Heart right ventricle (tissue), 16 donors: ENCODE results near the gene RCAN1. TPM values are rescaled to one million over a fixed set of nuclear protein-coding genes. Genes with fewer than 3 reads are reported as not detected.

Source experiments
- ATAC-seq, 8 donors: fragments of 200-7000 bp; cut with Tn5 transposase; one replicate each; pipeline ENCODE4 v1.9.1; 2020; ENCODE audit warnings: mild to moderate bottlenecking in 8 of 8, moderate library complexity in 8 of 8, moderate number of reproducible peaks in 1 of 8
- DNase-seq, 2 donors: peaks; one replicate each; pipeline ENCODE4 v3.0.0-alpha.2; 2020
- H3K27ac ChIP-seq, 10 donors: fragments of 200-600 bp; sonication (generic) in 2 of 10; one replicate each; pipeline versions ENCODE4 v1.5.0 to v1.8.0; 2020 to 2022; ENCODE audit warnings: mild to moderate bottlenecking in 3 of 10
- H3K27me3 ChIP-seq, 7 donors: fragments of 200-600 bp; one replicate each; pipeline ENCODE4 v1.8.0; 2021 to 2022; ENCODE audit warnings: mild to moderate bottlenecking in 2 of 7
- H3K36me3 ChIP-seq, 9 donors: fragments of 200-600 bp; sonication (generic) in 1 of 9; one replicate each; pipeline versions ENCODE4 v1.5.0 to v1.8.0; 2020 to 2022; ENCODE audit warnings: mild to moderate bottlenecking in 2 of 9
- H3K4me1 ChIP-seq, 9 donors: fragments of 200-600 bp; sonication (generic) in 1 of 9; one replicate each; pipeline versions ENCODE4 v1.5.0 to v1.8.0; 2020 to 2022; ENCODE audit warnings: mild to moderate bottlenecking in 4 of 9
- H3K4me3 ChIP-seq, 10 donors: fragments of 200-600 bp; sonication (generic) in 2 of 10; one replicate each; pipeline versions ENCODE4 v1.5.0 to v1.8.0; 2020 to 2022; ENCODE audit warnings: mild to moderate bottlenecking in 7 of 10, moderate library complexity in 2 of 10
- H3K9me3 ChIP-seq, 11 donors: fragments of 200-600 bp in 10 of 11; sonication (generic) in 2 of 11; one replicate each; pipeline versions ENCODE4 v1.5.0 to v1.8.0; 2013 to 2022; ENCODE audit warnings: mild to moderate bottlenecking in 2 of 11, control low read depth in 1 of 11, moderate library complexity in 1 of 11
- CTCF ChIP-seq, 9 donors: fragments of 200-600 bp; sonication (generic) in 2 of 9; IDR thresholded peaks; one replicate each; pipeline versions ENCODE4 v1.5.0 to v1.8.0; 2021 to 2022; ENCODE audit warnings: antibody characterized with exemption in 9 of 9, mild to moderate bottlenecking in 5 of 9, moderate library complexity in 1 of 9
- WGBS, 2 donors: extraction: QIAGEN DNeasy Blood & Tissue Kit; methylation state at CpG; one replicate each; pipeline ENCODE4 v1.1.7; 2013; ENCODE audit warnings: inconsistent platforms in 1 of 2; 5-methylcytosine and 5-hydroxymethylcytosine counted together
- intact Hi-C, 10 donors: fragments of 100-400 bp; cut with DNase I; formaldehyde crosslinking; loops; one replicate each; pipeline versions ENCODE4 v1.11.1 to v1.14.2; 2022
- polyA plus RNA-seq, 2 donors: library from polyadenylated mRNA; stranded (reverse); fragments of 200-250 nt; gene quantifications; one replicate each; pipeline ENCODE4 v1.2.3, GENCODE V29; 2013
- total RNA-seq, 10 donors: library from RNA; stranded (reverse); fragmentation: NEBNext Ultra II Directional in 3 of 10; extraction: Animal tissue kit (Norgen Biotek cat#: 25700) in 3 of 10; gene quantifications; one replicate each; pipeline versions ENCODE4 v1.2.1 to v1.2.4, GENCODE V29; 2021 to 2023
- donor health status: Arrhythmogenic right ventricular cardiomyopathy.
- donor health status: ischemic (EF 13 %, LVEDD 7.1; RV severe dilation, severe dysfunction).
- donor health status: healthy with polysubstance abuse.
- donor health status: DM: no; HTN: yes; CAD: no.
- donor health status: DM: no; HTN: no; CAD: no.
- donor health status: ischemic (EF 25% LVEDD 6.9; RV normal size, moderate dysfunction).
- donor health status: ischemic (EF 25% LVEDD 5.7; RV mildly dilated, moderate dysfunction).
- donor health status: healthy.
- donor health status: DM: yes; HTN: yes; CAD: no.
- donor health status: Ischemic cardiomyopathy.
- donor health status: ischemic (EF 35%, LVEDD 5.7; RV mildly dilated, moderate dysfunction).
- donor health status: nonischemic (EF 11% LVEDD 7.7; RV severe dilation, severe dysfunction).
- donor health status: DM: yes; HTN: yes; CAD: no.
- donor health status: PGD.
- donor health status: ischemic (EF 29% LVEDD 5.4; RV normal size, mild dysfunction).
- donor health status: nonischemic (EF 23%, LVEDD 6.1; RV moderate dilation, normal function).

Gene RCAN1
- total and polyA plus RNA-seq, 12 donors: 24.1 to 389 (median 60.1) TPM

- ATAC-seq: peak in 2 of 8 donors; percentile 35
- no peak overlapping the region for H3K4me3 ChIP-seq
- WGBS, 2 donors: 66 to 72% methylated on average over 6 of the region's 6 CpGs
- intact Hi-C loops: no loop called here
- DNase-seq: no peak
- H3K4me1 ChIP-seq: peaks cover 0 to 52% (median 30%) of the 10 kb centered on the region in 9 donors
- TF ChIP-seq CTCF (IDR thresholded peaks at IDR 0.05): no peak
- H3K27ac ChIP-seq: peak overlapping the region in 9 of 10 donors; percentile 5 to 87 (median 79)
- no peaks in the 10 kb centered on the region for H3K36me3 ChIP-seq
- no peaks in the 10 kb centered on the region for H3K27me3 ChIP-seq
- peaks cover 0 to 3% (median 0%) of the 10 kb centered on the region in 11 donors for H3K9me3 ChIP-seq
Observed at GRCh38 chr21:34546542-34546941, 68.4 kb downstream of the RCAN1 start.

- Histone ChIP-seq H3K36me3 (no peaks in the 10 kb centered on the region), H3K27ac (peak overlapping the region; percentile 50 to 87 (median 79)), H3K9me3 (peaks cover 0 to 3% (median 0%) of the 10 kb centered on the region in 11 donors), H3K4me1 (peaks cover 0 to 46% (median 30%) of the 10 kb centered on the region in 9 donors), H3K4me3 (peak overlapping the region in 3 of 10 donors; percentile 2 to 5 (median 3)), H3K27me3 (no peaks in the 10 kb centered on the region)
- no peak for TF ChIP-seq CTCF (IDR thresholded peaks at IDR 0.05)
- DNase-seq: no peak
- intact Hi-C loops: loop anchor here in 2 of 10 donors (1.0 to 2.0 kb wide), 2 partner anchors 18 kb away; no protein-coding TSS in a partner anchor
- WGBS, 2 donors: 46 to 47% methylated on average over 10 of the region's 10 CpGs
- peak; percentile 69 to 87 (median 80) for ATAC-seq
Observed at GRCh38 chr21:34545079-34545884, 69.6 kb downstream of the RCAN1 start.

GRCh38 chr21:34544032-34544496, 70.8 kb downstream of the RCAN1 start:
- Histone ChIP-seq H3K27ac (peak overlapping the region in 8 of 10 donors; percentile 74 to 87 (median 80)), H3K27me3 (no peaks in the 10 kb centered on the region), H3K4me1 (peaks cover 0 to 46% (median 30%) of the 10 kb centered on the region in 9 donors), H3K36me3 (no peaks in the 10 kb centered on the region), H3K4me3 (no peak overlapping the region), H3K9me3 (peaks cover 0 to 3% (median 0%) of the 10 kb centered on the region in 11 donors)
- peak; percentile 35 to 68 (median 57) for TF ChIP-seq CTCF (IDR thresholded peaks at IDR 0.05)
- DNase-seq (peak in 1 of 2 donors; percentile 78), ATAC-seq (peak in 6 of 8 donors; percentile 51 to 78 (median 62))
- intact Hi-C loops: loop anchor here in 1 of 10 donors (2.0 kb wide), 1 partner anchor 17 kb away; no protein-coding TSS in a partner anchor
- 90 to 93% methylated on average over 7 of the region's 7 CpGs for WGBS, 2 donors

- Histone ChIP-seq H3K4me3 (no peak overlapping the region), H3K9me3 (peaks cover 0 to 3% (median 0%) of the 10 kb centered on the region in 11 donors), H3K4me1 (peaks cover 0 to 49% (median 31%) of the 10 kb centered on the region in 9 donors), H3K27me3 (no peaks in the 10 kb centered on the region), H3K27ac (peak overlapping the region in 1 of 10 donors; percentile 82), H3K36me3 (no peaks in the 10 kb centered on the region)
- intact Hi-C loops: no loop called here
- TF ChIP-seq CTCF (IDR thresholded peaks at IDR 0.05): no peak
- ATAC-seq (no peak), DNase-seq (no peak)
- 85 to 96% methylated on average over 3 of the region's 3 CpGs for WGBS, 2 donors
Observed at GRCh38 chr21:34543017-34543416, 71.9 kb downstream of the RCAN1 start.
